Lower leg skin (tissue), 4 donors: ENCODE data around the gene MICU1. TPM values are rescaled to one million over a fixed set of nuclear protein-coding genes. Genes with fewer than 3 reads are reported as not detected.

ENCODE experiments used
- DNase-seq, 2 donors: peaks; one replicate each; pipeline ENCODE4 v3.0.0-alpha.2; 2019; ENCODE audit warnings: low spot score in 2 of 2
- H3K4me3 ChIP-seq: fragments of 200-600 bp; sonication (generic); 2 replicates; pipeline ENCODE4 v1.5.1; 2017; ENCODE audit warnings: mild to moderate bottlenecking, low read depth; ENCODE audit not compliant: poor library complexity, severe bottlenecking
- CTCF ChIP-seq, 3 donors: fragments of 450-650 bp; IDR thresholded peaks; one replicate each; pipeline ENCODE4 v1.5.1; 2016; ENCODE audit warnings: antibody characterized with exemption in 3 of 3, mild to moderate bottlenecking in 3 of 3, moderate library complexity in 2 of 3
- POLR2A ChIP-seq, 2 donors: fragments of 450-650 bp; IDR thresholded peaks; one replicate each; pipeline ENCODE4 v1.6.1; 2016 to 2017; ENCODE audit warnings: antibody characterized with exemption in 2 of 2, mild to moderate bottlenecking in 1 of 2, moderate library complexity in 1 of 2
- WGBS, 2 donors: methylation state at CpG; one replicate each; pipeline ENCODE4 v1.1.5; 2018; 5-methylcytosine and 5-hydroxymethylcytosine counted together
- intact Hi-C: fragments of 100-400 bp; cut with DNase I; formaldehyde crosslinking; loops from one replicate; pipeline ENCODE4 v1.15.0; 2023; ENCODE audit warnings: low total_unique reads
- total RNA-seq, 4 donors: library from RNA; depleted of rRNA; stranded (reverse); fragments of >200 nt; gene quantifications; one replicate each; pipeline ENCODE4 v1.1.0, GENCODE V29; 2016

Gene MICU1
- total RNA-seq, 4 donors from 2014 or later: 36.8 to 54.6 (median 46.8) TPM

DNA sequence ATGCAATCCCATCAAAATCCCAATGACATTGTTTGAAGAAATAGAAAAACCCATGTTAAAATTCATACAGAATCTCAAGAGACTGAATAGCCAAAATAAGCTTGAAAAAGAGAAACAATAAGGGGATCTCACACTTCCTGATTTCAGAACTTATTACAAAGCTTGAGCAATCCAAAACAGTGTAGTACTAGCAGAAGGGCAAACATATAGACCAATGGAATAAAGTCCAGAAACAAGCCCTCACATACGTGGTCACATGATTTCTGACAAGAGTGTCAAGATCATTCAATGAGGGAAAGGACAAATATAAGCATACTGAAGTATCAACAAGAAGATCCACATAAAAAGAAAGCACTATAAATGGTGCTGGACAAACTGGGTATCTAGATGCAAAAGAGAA, 31.9 kb downstream of the MICU1 start:
- TF ChIP-seq POLR2A (IDR thresholded peaks at IDR 0.05): no peak
- TF ChIP-seq CTCF (IDR thresholded peaks at IDR 0.05): no peak
- intact Hi-C loops: no loop called here
- DNase-seq: no peak
- 72 to 78% methylated on average over 1 of the region's 1 CpG for WGBS, 2 donors
- H3K4me3 ChIP-seq: no peak overlapping the region

- H3K4me3 ChIP-seq: no peak overlapping the region
- TF ChIP-seq CTCF (IDR thresholded peaks at IDR 0.05) (no peak), POLR2A (IDR thresholded peaks at IDR 0.05) (no peak)
- WGBS, 2 donors: 84 to 88% methylated on average over 3 of the region's 3 CpGs
- DNase-seq: no peak
- intact Hi-C loops: no loop called here
These were observed 37.6 kb downstream of the MICU1 start for GRCh38 chr10:72588266-72588665.

DNA sequence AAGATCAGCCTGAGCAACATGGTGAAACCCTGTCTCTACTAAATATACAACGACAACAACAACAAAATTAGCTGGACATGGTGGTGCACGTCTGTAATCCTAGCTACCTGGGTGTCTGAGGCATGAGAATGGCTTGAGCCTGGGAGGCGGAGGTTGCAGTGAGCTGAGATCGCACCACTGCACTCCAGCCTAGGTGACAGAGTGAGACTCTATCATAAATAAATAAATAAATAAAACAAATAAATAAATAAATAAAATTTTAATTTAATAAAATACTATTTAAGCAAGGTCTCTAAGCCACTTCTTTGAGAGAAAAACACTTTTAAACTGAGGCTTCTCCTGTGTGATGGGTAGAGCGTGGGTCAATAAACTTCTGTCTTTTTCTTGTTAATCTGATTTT, 38.3 kb downstream of the MICU1 start:
- WGBS, 2 donors: 94 to 97% methylated on average over 5 of the region's 5 CpGs
- intact Hi-C loops: no loop called here
- TF ChIP-seq POLR2A (IDR thresholded peaks at IDR 0.05): no peak
- DNase-seq: no peak
- no peak overlapping the region for H3K4me3 ChIP-seq

GRCh38 chr10:72574636-72575035, 51.2 kb downstream of the MICU1 start:
- intact Hi-C loops: no loop called here
- no peak for DNase-seq
- H3K4me3 ChIP-seq: no peak overlapping the region
- TF ChIP-seq CTCF (IDR thresholded peaks at IDR 0.05) (no peak), POLR2A (IDR thresholded peaks at IDR 0.05) (no peak)
- WGBS, 2 donors: 88 to 91% methylated on average over 4 of the region's 4 CpGs

DNA sequence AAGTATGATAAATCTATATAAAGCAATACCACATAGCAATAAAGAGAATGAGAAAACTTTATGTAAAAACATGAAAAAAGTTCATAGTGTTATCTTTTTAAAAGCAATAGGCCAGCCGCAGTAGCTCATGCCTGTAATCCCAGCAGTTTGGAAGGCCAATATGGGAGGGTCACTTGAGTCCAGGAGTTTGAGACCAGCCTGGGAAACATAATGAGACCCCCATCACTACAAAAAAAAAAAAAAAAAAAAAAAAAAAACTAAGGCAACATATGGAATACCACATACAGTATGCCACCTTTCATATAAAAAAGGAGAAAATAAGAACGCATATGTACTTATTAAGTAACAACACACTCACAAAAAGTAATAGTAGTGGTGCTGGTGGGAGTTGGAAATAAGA, 52.8 kb downstream of the MICU1 start:
- 94 to 99% methylated on average over 2 of the region's 2 CpGs for WGBS, 2 donors
- intact Hi-C loops: no loop called here
- no peak for DNase-seq
- no peak for TF ChIP-seq CTCF (IDR thresholded peaks at IDR 0.05)
- TF ChIP-seq POLR2A (IDR thresholded peaks at IDR 0.05): no peak
- no peak overlapping the region for H3K4me3 ChIP-seq

- TF ChIP-seq CTCF (IDR thresholded peaks at IDR 0.05) (no peak), POLR2A (IDR thresholded peaks at IDR 0.05) (no peak)
- no peak for DNase-seq
- intact Hi-C loops: no loop called here
- no peak overlapping the region for H3K4me3 ChIP-seq
- WGBS, 2 donors: 50 to 53% methylated on average over 4 of the region's 4 CpGs
These were observed 57.8 kb downstream of the MICU1 start for GRCh38 chr10:72567889-72568640.
